ENCODE results near the gene NUDCD3. TPM values are rescaled to one million over a fixed set of nuclear protein-coding genes. Genes with fewer than 3 reads are reported as not detected.

The NUDCD3 gene
- total RNA-seq, 1 experiment from 2014 or later = 94.6 TPM

DNA sequence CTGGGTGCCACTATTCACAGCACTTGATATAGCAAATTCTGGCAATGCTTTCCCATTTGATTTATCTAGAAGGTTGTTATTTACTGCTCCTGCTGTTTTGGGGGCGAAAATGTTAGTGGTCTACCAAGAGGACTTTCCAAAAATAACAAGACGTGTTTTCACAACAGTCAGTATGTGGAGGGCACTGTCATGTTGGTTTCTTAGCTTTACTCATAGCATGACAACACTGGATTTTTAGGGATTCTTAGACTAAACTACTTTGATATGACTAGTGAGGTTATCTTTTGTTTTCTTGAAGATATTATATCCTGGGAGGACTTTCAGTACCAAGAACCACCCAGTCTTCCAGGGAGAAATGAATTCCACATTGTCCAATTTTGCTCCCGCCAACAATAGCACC, 49.4 kb downstream of the NUDCD3 start:
- Histone ChIP-seq H2AFZ (ENCODE audit: low read depth, low read length, poor library complexity, severe bottlenecking) (no peak overlapping the region), H4K20me1 (ENCODE audit: insufficient read depth) (no peaks in the 10 kb centered on the region), H3K36me3 (ENCODE audit: control insufficient read depth in 1 of 2, insufficient read depth in 2 of 2, low read length in 2 of 2) (no peaks in the 10 kb centered on the region), H3K27me3 (ENCODE audit: insufficient read depth, low read length) (no peaks in the 10 kb centered on the region), H3K4me3 (replicated peaks in 1 of 2; ENCODE audit: low read depth in 1 of 2, low read length in 2 of 2) (no peak overlapping the region), H3K79me2 (ENCODE audit: insufficient read depth, low read length) (peaks cover 55% of the 10 kb centered on the region), H3K9me2 (ENCODE audit: insufficient read depth) (no peaks in the 10 kb centered on the region), H3K9me3 (ENCODE audit: control insufficient read depth in 1 of 2, insufficient read depth in 1 of 2, low read depth in 1 of 2, low read length in 2 of 2) (no peaks in the 10 kb centered on the region), H3K4me1 (ENCODE audit: control insufficient read depth in 1 of 2, insufficient read depth in 2 of 2, low read length in 2 of 2) (no peaks in the 10 kb centered on the region), H3K27ac (ENCODE audit: low read depth, low read length) (no peak overlapping the region), H3K4me2 (ENCODE audit: low read length) (no peak overlapping the region), H3K9ac (ENCODE audit: low read length) (no peak overlapping the region)
- no peak for DNase-seq (ENCODE audit: low read depth, low spot score)
- intact Hi-C loops (cut with micrococcal nuclease) = no loop called here
- BruUV-seq (replicated peaks) = no TSS peak
- no peak for TF ChIP-seq SP1 (IDR thresholded peaks at IDR 0.05; ENCODE audit: low read depth)
- TF ChIP-seq JUND (IDR thresholded peaks at IDR 0.05) = no peak
- TF ChIP-seq, protein P1, sequence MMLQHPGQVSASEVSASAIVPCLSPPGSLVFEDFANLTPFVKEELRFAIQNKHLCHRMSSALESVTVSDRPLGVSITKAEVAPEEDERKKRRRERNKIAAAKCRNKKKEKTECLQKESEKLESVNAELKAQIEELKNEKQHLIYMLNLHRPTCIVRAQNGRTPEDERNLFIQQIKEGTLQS (IDR thresholded peaks at IDR 0.05) = no peak
- TF ChIP-seq POLR2A (IDR thresholded peaks at IDR 0.05; ENCODE audit: borderline replicate concordance, extremely low read depth, insufficient read depth, insufficient read length) = no peak
- TF ChIP-seq, protein P2, sequence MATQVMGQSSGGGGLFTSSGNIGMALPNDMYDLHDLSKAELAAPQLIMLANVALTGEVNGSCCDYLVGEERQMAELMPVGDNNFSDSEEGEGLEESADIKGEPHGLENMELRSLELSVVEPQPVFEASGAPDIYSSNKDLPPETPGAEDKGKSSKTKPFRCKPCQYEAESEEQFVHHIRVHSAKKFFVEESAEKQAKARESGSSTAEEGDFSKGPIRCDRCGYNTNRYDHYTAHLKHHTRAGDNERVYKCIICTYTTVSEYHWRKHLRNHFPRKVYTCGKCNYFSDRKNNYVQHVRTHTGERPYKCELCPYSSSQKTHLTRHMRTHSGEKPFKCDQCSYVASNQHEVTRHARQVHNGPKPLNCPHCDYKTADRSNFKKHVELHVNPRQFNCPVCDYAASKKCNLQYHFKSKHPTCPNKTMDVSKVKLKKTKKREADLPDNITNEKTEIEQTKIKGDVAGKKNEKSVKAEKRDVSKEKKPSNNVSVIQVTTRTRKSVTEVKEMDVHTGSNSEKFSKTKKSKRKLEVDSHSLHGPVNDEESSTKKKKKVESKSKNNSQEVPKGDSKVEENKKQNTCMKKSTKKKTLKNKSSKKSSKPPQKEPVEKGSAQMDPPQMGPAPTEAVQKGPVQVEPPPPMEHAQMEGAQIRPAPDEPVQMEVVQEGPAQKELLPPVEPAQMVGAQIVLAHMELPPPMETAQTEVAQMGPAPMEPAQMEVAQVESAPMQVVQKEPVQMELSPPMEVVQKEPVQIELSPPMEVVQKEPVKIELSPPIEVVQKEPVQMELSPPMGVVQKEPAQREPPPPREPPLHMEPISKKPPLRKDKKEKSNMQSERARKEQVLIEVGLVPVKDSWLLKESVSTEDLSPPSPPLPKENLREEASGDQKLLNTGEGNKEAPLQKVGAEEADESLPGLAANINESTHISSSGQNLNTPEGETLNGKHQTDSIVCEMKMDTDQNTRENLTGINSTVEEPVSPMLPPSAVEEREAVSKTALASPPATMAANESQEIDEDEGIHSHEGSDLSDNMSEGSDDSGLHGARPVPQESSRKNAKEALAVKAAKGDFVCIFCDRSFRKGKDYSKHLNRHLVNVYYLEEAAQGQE (IDR thresholded peaks at IDR 0.05; ENCODE audit: low read depth) = no peak
- no peak for TF ChIP-seq SIN3A (IDR thresholded peaks at IDR 0.05; ENCODE audit: low read depth)
- TF ChIP-seq, protein P3, sequence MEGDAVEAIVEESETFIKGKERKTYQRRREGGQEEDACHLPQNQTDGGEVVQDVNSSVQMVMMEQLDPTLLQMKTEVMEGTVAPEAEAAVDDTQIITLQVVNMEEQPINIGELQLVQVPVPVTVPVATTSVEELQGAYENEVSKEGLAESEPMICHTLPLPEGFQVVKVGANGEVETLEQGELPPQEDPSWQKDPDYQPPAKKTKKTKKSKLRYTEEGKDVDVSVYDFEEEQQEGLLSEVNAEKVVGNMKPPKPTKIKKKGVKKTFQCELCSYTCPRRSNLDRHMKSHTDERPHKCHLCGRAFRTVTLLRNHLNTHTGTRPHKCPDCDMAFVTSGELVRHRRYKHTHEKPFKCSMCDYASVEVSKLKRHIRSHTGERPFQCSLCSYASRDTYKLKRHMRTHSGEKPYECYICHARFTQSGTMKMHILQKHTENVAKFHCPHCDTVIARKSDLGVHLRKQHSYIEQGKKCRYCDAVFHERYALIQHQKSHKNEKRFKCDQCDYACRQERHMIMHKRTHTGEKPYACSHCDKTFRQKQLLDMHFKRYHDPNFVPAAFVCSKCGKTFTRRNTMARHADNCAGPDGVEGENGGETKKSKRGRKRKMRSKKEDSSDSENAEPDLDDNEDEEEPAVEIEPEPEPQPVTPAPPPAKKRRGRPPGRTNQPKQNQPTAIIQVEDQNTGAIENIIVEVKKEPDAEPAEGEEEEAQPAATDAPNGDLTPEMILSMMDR (IDR thresholded peaks at IDR 0.05 in 2 of 3, conservative IDR thresholded peaks at IDR 0.05 in 1 of 3; ENCODE audit: borderline replicate concordance in 1 of 3, insufficient read depth in 1 of 3, low read depth in 2 of 3, low read length in 2 of 3) = no peak
- no peak for TF ChIP-seq CBX3 (IDR thresholded peaks at IDR 0.05; ENCODE audit: low read depth)
- TF ChIP-seq FOSL1 (IDR thresholded peaks at IDR 0.05; ENCODE audit: low read depth) = no peak
- TF ChIP-seq CEBPB (IDR thresholded peaks at IDR 0.05; ENCODE audit: low read depth) = no peak
- no peak for TF ChIP-seq ZFX (IDR thresholded peaks at IDR 0.05)
- TF ChIP-seq ZNF274 (IDR thresholded peaks at IDR 0.05; ENCODE audit: low read depth, low read length) = no peak
- no peak for TF ChIP-seq EZH2 (IDR thresholded peaks at IDR 0.05)
- TF ChIP-seq TCF7L2 (IDR thresholded peaks at IDR 0.05; ENCODE audit: borderline replicate concordance, extremely low read depth, insufficient read depth, insufficient read length) = no peak
- TF ChIP-seq RAD21 (IDR thresholded peaks at IDR 0.05; ENCODE audit: low read depth) = no peak
- ChIA-PET POLR2A (no interaction called here), RAD21 (ENCODE audit: low non-redundant PET in 1 of 2, low total read pairs in 2 of 2, uncharacterized antibody in 2 of 2, unreplicated experiment in 2 of 2) (no interaction called here), CTCF (no interaction called here)
- no peak for ATAC-seq
